ENCODE results near the gene GRK5.
A peak's percentile ranks its signal among the peaks of the same experiment; 100 is the strongest.
"Not testable (repeated sequence)": the region's sequence is repeated elsewhere in the genome, so short reads cannot be mapped to it uniquely, and the experiment has no call there.

The GRK5 gene

GRCh38 chr10:119207366-119207666, at the start of gene GRK5:
TSS of gene GRK5 (plus strand) at chr10:119207571. CDS start at chr10:119207918, 347 bp downstream.
- Mint-ChIP-seq H3K27me3 (no peaks in the 10 kb centered on the region), H3K27ac (peak within 1 kb of the TSS; percentile 92 to 99), H3K4me3 (peak within 1 kb of the TSS; percentile 90 to 96), H3K4me1 (peaks cover 44% of the 10 kb centered on the region), H3K9me3 (no peaks in the 10 kb centered on the region)
- DNase-seq (peak; percentile 97 to 99), ATAC-seq (peak; percentile 90)

GRCh38 chr10:119159332-119159731, 48.0 kb upstream of the GRK5 start:
- Mint-ChIP-seq H3K4me3 (no peak overlapping the region), H3K4me1 (peaks cover 31% of the 10 kb centered on the region), H3K27me3 (no peaks in the 10 kb centered on the region), H3K9me3 (no peaks in the 10 kb centered on the region), H3K27ac (no peak overlapping the region)
- DNase-seq (no peak), ATAC-seq (no peak)

GRCh38 chr10:119161680-119162451, 45.5 kb upstream of the GRK5 start:
- Mint-ChIP-seq H3K27ac (no peak overlapping the region), H3K4me3 (no peak overlapping the region), H3K9me3 (no peaks in the 10 kb centered on the region), H3K4me1 (peaks cover 47% of the 10 kb centered on the region), H3K27me3 (no peaks in the 10 kb centered on the region)
- ATAC-seq = no peak
- DNase-seq = no peak

GRCh38 chr10:119162452-119163092, 44.8 kb upstream of the GRK5 start:
- H3K27me3 Mint-ChIP-seq = no peaks in the 10 kb centered on the region
- ATAC-seq = no peak
- H3K4me3 Mint-ChIP-seq = no peak overlapping the region
- H3K9me3 Mint-ChIP-seq = no peaks in the 10 kb centered on the region
- H3K4me1 Mint-ChIP-seq = peaks cover 52% of the 10 kb centered on the region
- DNase-seq = no peak
- no peak overlapping the region for H3K27ac Mint-ChIP-seq

GRCh38 chr10:119165171-119166117, 41.9 kb upstream of the GRK5 start, which contains the start of gene SFXN4:
TSS of gene SFXN4 (minus strand) at chr10:119165714. CDS start at chr10:119165647, 67 bp downstream.
- peak within 1 kb of the TSS; percentile 88 to 93 for H3K4me3 Mint-ChIP-seq
- ATAC-seq = peak; percentile 93
- H3K4me1 Mint-ChIP-seq = peaks cover 52% of the 10 kb centered on the region
- DNase-seq = peak; percentile 82 to 83
- H3K9me3 Mint-ChIP-seq = no peaks in the 10 kb centered on the region
- H3K27ac Mint-ChIP-seq = peak within 1 kb of the TSS; percentile 94 to 97
- no peaks in the 10 kb centered on the region for H3K27me3 Mint-ChIP-seq

DNA sequence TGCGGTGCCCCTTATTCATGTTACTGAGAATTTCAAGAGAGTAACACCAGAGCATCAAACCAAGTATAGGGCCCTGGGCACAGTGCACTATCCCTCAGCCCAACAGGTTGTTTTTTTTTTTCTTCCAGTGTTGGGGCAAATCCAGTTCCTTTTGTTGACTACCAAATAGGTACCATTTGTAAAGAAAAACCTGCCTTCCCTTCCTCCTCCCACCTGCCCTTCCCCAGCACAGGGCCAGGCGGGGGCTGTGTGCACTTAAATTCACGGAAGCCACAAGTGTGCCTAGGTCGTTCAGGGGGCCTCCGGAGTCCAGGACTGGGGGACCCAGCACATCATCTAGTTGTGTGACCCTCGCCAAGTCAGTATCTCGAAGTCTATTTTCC, 41.3 kb upstream of the GRK5 start:
- Mint-ChIP-seq H3K4me1 (peaks cover 52% of the 10 kb centered on the region), H3K9me3 (no peaks in the 10 kb centered on the region), H3K27ac (peak overlapping the region; percentile 94 to 97), H3K27me3 (no peaks in the 10 kb centered on the region), H3K4me3 (peak overlapping the region; percentile 88 to 93)
- DNase-seq = no peak
- ATAC-seq = peak; percentile 37

DNA sequence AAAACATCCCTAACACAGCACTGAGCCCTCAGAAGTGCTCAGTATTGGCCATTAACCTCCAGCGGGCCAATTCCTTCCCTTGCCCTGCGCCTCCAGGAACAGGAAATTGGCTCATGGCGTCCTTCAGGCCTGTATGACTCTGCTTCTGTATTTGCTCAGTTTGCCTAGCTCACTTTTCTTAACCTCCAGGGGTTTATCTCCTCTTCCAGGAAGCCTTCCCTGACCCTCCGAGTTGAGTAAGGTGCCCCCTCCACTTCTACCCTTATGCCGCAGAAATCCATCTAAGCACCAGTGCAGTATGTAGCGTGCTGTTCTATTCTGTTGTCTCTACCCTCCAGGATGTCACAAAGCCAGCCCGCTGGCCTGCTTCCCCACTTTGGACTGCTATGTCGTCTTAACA, 40.8 kb upstream of the GRK5 start:
- Mint-ChIP-seq H3K9me3 (no peaks in the 10 kb centered on the region), H3K27ac (peak overlapping the region; percentile 94 to 97), H3K4me1 (peaks cover 49% of the 10 kb centered on the region), H3K27me3 (no peaks in the 10 kb centered on the region), H3K4me3 (peak overlapping the region; percentile 88 to 93)
- ATAC-seq (no peak), DNase-seq (no peak)

DNA sequence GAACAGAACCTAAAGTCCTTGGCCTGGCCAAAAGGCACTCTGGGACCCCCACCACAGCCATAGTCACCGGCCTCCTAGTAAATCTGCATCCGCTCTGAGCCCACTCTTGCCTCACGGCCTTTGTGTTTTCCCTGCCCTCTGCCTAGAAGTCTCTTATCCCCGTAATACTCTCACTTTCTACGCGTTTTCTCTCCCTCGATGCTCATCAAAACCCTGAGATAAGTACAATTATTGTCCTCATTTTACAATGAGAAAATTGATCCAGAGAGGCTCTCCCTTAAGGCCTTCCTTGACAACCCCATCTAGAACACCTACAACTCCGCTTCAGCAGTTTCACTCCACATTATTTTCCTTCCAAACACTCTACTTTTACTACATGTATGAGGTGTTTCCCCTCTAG, 40.3 kb upstream of the GRK5 start:
- no peak for DNase-seq
- Mint-ChIP-seq H3K9me3 (no peaks in the 10 kb centered on the region), H3K27me3 (no peaks in the 10 kb centered on the region), H3K4me1 (peaks cover 45% of the 10 kb centered on the region), H3K27ac (peak overlapping the region; percentile 1 to 94), H3K4me3 (peak overlapping the region; percentile 88 to 93)
- ATAC-seq = no peak

DNA sequence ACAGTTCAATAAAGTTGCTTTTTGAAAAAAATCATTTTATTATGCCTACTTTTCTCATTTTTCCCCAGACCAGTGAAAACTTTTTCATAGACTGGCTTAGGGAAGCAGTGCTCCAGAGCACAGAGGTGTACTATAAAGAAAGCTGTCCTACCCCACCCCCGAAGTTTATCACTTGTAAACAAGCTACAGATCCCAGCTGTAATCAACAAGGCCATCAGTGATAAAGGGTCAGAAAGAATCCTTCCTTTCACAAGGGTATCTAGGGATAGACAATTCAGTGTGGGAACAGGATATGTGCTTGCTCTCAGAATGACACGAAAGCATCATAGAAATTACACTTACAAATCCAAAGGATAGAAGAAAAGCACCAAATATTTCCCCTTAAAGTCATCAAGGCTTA, 33.3 kb upstream of the GRK5 start:
- Mint-ChIP-seq H3K27ac (no peak overlapping the region), H3K27me3 (no peaks in the 10 kb centered on the region), H3K4me1 (peaks cover 36% of the 10 kb centered on the region), H3K9me3 (no peaks in the 10 kb centered on the region), H3K4me3 (no peak overlapping the region)
- no peak for ATAC-seq
- no peak for DNase-seq

DNA sequence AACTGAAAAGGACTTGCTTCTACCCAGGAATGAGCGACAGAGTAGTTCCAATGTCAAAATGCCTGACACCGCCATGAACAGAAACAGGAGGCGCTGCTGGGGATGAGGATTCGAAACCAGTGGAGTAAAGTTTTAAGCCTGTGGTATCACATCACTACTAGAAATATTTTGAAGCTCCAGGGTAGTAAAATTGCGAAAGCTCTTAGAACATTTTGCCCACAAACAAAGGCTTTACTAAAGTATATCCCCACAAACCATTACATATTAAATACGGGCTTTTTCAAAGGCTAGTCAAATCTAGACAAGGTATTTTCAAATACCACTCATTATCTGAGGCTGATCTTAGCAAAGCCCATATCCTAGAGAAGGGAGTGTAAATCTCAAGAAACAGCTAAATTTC, 31.2 kb upstream of the GRK5 start:
- Mint-ChIP-seq H3K27ac (no peak overlapping the region), H3K27me3 (no peaks in the 10 kb centered on the region), H3K9me3 (no peaks in the 10 kb centered on the region), H3K4me3 (peak overlapping the region in 1 of 2 donors; percentile 96), H3K4me1 (peaks cover 46% of the 10 kb centered on the region)
- DNase-seq = no peak
- peak; percentile 40 for ATAC-seq

DNA sequence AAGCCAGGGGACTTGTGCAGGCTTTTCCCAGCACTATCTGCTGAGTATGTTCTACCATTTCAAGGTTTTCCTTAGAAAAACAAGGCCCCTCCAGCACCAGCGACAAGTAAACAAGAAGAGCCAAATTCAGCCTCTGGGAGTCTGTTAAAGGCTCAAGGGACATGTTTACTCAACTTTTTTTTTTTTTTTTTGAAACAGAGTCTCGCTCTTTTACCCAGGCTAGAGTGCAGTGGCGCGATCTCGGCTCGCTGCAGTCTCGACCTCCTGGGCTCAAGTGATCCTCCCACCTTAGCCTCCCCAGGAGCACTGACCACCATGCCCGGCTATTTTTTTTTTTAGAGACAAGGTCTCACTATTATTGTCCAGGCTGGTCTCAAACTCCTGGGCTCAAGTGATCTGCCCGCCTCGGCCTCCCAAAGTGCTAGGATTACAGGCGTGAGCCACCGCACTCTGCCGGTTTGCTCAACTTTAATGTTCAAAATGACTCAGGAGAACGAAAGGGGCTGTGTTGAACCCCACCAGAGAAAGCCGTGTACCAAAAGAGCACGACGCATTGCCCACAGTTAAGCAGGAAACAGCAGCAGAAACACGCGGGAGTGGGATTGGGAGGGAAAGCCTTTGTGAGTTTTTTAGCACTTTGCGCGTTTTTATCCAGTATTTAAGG, 29.5 kb upstream of the GRK5 start:
- Mint-ChIP-seq H3K4me3 (peak overlapping the region; percentile 96 to 100), H3K27ac (peak overlapping the region; percentile 98), H3K9me3 (no peaks in the 10 kb centered on the region), H3K27me3 (no peaks in the 10 kb centered on the region), H3K4me1 (peaks cover 46% of the 10 kb centered on the region)
- ATAC-seq (peak; percentile 65), DNase-seq (peak; percentile 35 to 60)

GRCh38 chr10:119178372-119179119, 28.8 kb upstream of the GRK5 start, which contains the start of gene PRDX3:
TSS of gene PRDX3 (minus strand) at chr10:119178812. CDS start at chr10:119178790, 22 bp downstream.
- ATAC-seq = peak; percentile 94
- Mint-ChIP-seq H3K27me3 (no peaks in the 10 kb centered on the region), H3K27ac (peak within 1 kb of the TSS; percentile 98), H3K9me3 (no peaks in the 10 kb centered on the region), H3K4me3 (peak within 1 kb of the TSS; percentile 96 to 100), H3K4me1 (peaks cover 46% of the 10 kb centered on the region)
- DNase-seq = peak; percentile 87 to 91

DNA sequence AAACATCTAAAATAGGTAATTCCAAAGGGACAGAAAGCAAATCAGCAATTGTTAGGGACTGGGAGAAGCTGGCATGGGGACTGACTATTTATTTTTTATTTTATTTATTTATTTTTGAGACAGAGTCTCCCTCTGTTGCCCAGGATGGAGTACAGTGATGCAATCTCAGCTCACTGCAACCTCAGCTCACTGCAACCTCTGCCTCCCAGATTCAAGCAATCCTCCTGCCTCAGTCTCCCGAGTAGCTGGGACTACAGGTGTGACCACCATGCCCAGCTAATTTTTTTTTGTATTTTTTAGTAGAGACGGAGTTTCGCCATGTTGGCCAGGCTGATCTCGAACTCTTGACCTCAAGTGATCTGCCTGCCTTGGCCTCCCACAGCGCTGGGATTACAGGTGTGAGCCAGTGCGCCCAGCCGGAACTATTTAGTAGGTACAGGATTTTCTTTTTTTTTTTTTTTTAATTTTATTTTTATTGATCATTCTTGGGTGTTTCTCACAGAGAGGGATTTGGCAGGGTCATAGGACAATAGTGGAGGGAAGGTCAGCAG, 26.4 kb upstream of the GRK5 start:
- not testable (repeated sequence) for H3K9me3 Mint-ChIP-seq, ATAC-seq, H3K27ac Mint-ChIP-seq, DNase-seq, H3K4me3 Mint-ChIP-seq, H3K27me3 Mint-ChIP-seq
- H3K4me1 Mint-ChIP-seq = peaks cover 41% of the 10 kb centered on the region

- no peaks in the 10 kb centered on the region for H3K27me3 Mint-ChIP-seq
- ATAC-seq (peak; percentile 60), DNase-seq (no peak)
- H3K4me1 Mint-ChIP-seq = peaks cover 17% of the 10 kb centered on the region
- no peak overlapping the region for H3K4me3 Mint-ChIP-seq
- no peak overlapping the region for H3K27ac Mint-ChIP-seq
- H3K9me3 Mint-ChIP-seq = no peaks in the 10 kb centered on the region
These were observed 23.5 kb upstream of the GRK5 start for GRCh38 chr10:119183664-119184412.
